HG02884 (cell line): ENCODE results near the gene BLTP1.
"Not testable (repeated sequence)": the region's sequence is repeated elsewhere in the genome, so short reads cannot be mapped to it uniquely, and the experiment has no call there.

ENCODE experiments used
- ATAC-seq: cut with Tn5 transposase; IDR thresholded peaks from one replicate; pipeline ENCODE4 v1.9.1; 2021; ENCODE audit warnings: mild to moderate bottlenecking, moderate library complexity; ENCODE audit not compliant: unreplicated experiment

Gene BLTP1

GRCh38 chr4:122151982-122152710 is at the start of gene BLTP1:
TSS of gene BLTP1 (plus strand) at chr4:122152331. CDS start at chr4:122170648, 18,317 bp downstream.
- peak; percentile 94 for ATAC-seq

- no peak for ATAC-seq
Observed at GRCh38 chr4:122104184-122104583, 47.9 kb upstream of the BLTP1 start.

- no peak for ATAC-seq
Observed at GRCh38 chr4:122107680-122108079, 44.5 kb upstream of the BLTP1 start.

- ATAC-seq, result not testable (repeated sequence)
Observed at GRCh38 chr4:122110304-122110703, 41.8 kb upstream of the BLTP1 start.

- no peak for ATAC-seq
Observed at GRCh38 chr4:122117743-122118142, 34.4 kb upstream of the BLTP1 start.

- no peak for ATAC-seq
Observed at GRCh38 chr4:122118243-122118642, 33.9 kb upstream of the BLTP1 start.

- ATAC-seq, result no peak
Observed at GRCh38 chr4:122119739-122120138, 32.4 kb upstream of the BLTP1 start.

GRCh38 chr4:122121593-122121992 is 30.5 kb upstream of the BLTP1 start:
- no peak for ATAC-seq

- no peak for ATAC-seq
Observed at GRCh38 chr4:122122083-122122482, 30.0 kb upstream of the BLTP1 start.

GRCh38 chr4:122129061-122129460 is 23.1 kb upstream of the BLTP1 start:
- no peak for ATAC-seq

GRCh38 chr4:122131562-122132157 is 20.5 kb upstream of the BLTP1 start:
- peak; percentile 52 for ATAC-seq

- ATAC-seq, result no peak
Observed at GRCh38 chr4:122132891-122133290, 19.2 kb upstream of the BLTP1 start.

- ATAC-seq, result no peak
Observed at GRCh38 chr4:122139139-122139538, 13.0 kb upstream of the BLTP1 start.

- no peak for ATAC-seq
Observed at GRCh38 chr4:122140834-122141233, 11.3 kb upstream of the BLTP1 start.

GRCh38 chr4:122142687-122143086 is 9.4 kb upstream of the BLTP1 start:
- ATAC-seq, result no peak

GRCh38 chr4:122146652-122147051 is 5.5 kb upstream of the BLTP1 start:
- ATAC-seq, result no peak

GRCh38 chr4:122150931-122151330 is 1.2 kb upstream of the BLTP1 start:
- ATAC-seq, result no peak

GRCh38 chr4:122152711-122153226 is 638 bp downstream of the BLTP1 start:
- peak; percentile 35 for ATAC-seq

- ATAC-seq, result no peak
Observed at GRCh38 chr4:122156819-122157218, 4.7 kb downstream of the BLTP1 start.

- no peak for ATAC-seq
Observed at GRCh38 chr4:122163301-122163700, 11.2 kb downstream of the BLTP1 start.

- no peak for ATAC-seq
Observed at GRCh38 chr4:122163767-122164166, 11.6 kb downstream of the BLTP1 start.

- ATAC-seq, result no peak
Observed at GRCh38 chr4:122167369-122167768, 15.2 kb downstream of the BLTP1 start.
